Sigmoid colon (tissue), 3 donors: ENCODE results near the gene ALS2CL.

Source experiments
- CTCF ChIP-seq, 4 experiments: fragments of 450-650 bp in 3 of 4; fragments of 200-600 bp in 1 of 4; IDR thresholded peaks; one replicate each; pipeline ENCODE4 v1.5.1; 2016 to 2019; ENCODE audit warnings: antibody characterized with exemption in 4 of 4, mild to moderate bottlenecking in 3 of 4, moderate library complexity in 2 of 4
- POLR2A ChIP-seq, 2 donors: fragments of 450-650 bp; IDR thresholded peaks; one replicate each; pipeline ENCODE4 v1.6.1; 2016; ENCODE audit warnings: antibody characterized with exemption in 2 of 2, mild to moderate bottlenecking in 2 of 2, moderate library complexity in 2 of 2

- TF ChIP-seq CTCF (IDR thresholded peaks at IDR 0.05) (no peak), POLR2A (IDR thresholded peaks at IDR 0.05) (no peak)
Measured at GRCh38 chr3:46695962-46696894, 2.7 kb upstream of the ALS2CL start.
